GM19193 (cell line): ENCODE data around the gene CTXND1.

Experiments used
- POLR2A ChIP-seq: IDR thresholded peaks from 4 replicates; pipeline ENCODE4 v1.6.1; 2011; ENCODE audit not compliant: insufficient read depth, insufficient read length; ENCODE audit errors: extremely low read depth

Gene CTXND1

GRCh38 chr15:80183306-80183705 lies 68.7 kb downstream of the CTXND1 start:
- no peak for TF ChIP-seq POLR2A

GRCh38 chr15:80182611-80183261 lies 69.3 kb downstream of the CTXND1 start:
- TF ChIP-seq POLR2A: no peak

- no peak for TF ChIP-seq POLR2A
These were observed 71.0 kb downstream of the CTXND1 start for GRCh38 chr15:80180986-80181385.

GRCh38 chr15:80180468-80180867 lies 71.5 kb downstream of the CTXND1 start:
- no peak for TF ChIP-seq POLR2A

- no peak for TF ChIP-seq POLR2A
These were observed 72.1 kb downstream of the CTXND1 start for GRCh38 chr15:80179935-80180334.

- TF ChIP-seq POLR2A: no peak
These were observed 72.8 kb downstream of the CTXND1 start for GRCh38 chr15:80179025-80179759.

GRCh38 chr15:80177156-80177555 lies 74.9 kb downstream of the CTXND1 start:
- TF ChIP-seq POLR2A: no peak

- TF ChIP-seq POLR2A: no peak
These were observed 75.6 kb downstream of the CTXND1 start for GRCh38 chr15:80176443-80176842.

- no peak for TF ChIP-seq POLR2A
These were observed 76.6 kb downstream of the CTXND1 start for GRCh38 chr15:80175436-80175835.

- no peak for TF ChIP-seq POLR2A
These were observed 77.8 kb downstream of the CTXND1 start for GRCh38 chr15:80174017-80174746.

GRCh38 chr15:80173022-80173759 lies 78.8 kb downstream of the CTXND1 start:
- TF ChIP-seq POLR2A: no peak

GRCh38 chr15:80172401-80172800 lies 79.6 kb downstream of the CTXND1 start:
- no peak for TF ChIP-seq POLR2A

- TF ChIP-seq POLR2A: no peak
These were observed 80.2 kb downstream of the CTXND1 start for GRCh38 chr15:80171787-80172186.

GRCh38 chr15:80170596-80170995 lies 81.4 kb downstream of the CTXND1 start:
- no peak for TF ChIP-seq POLR2A

- TF ChIP-seq POLR2A: no peak
These were observed 82.2 kb downstream of the CTXND1 start for GRCh38 chr15:80169768-80170357.
